ENCODE results near the gene SAMD4A.

GRCh38 chr14:54653712-54654469 lies 87.0 kb downstream of the SAMD4A start:
- TF ChIP-seq CTCF (IDR thresholded peaks at IDR 0.05) (no peak), POLR2A (IDR thresholded peaks at IDR 0.05) (no peak)
